ENCODE data around the gene ZNF569. TPM values are rescaled to one million over a fixed set of nuclear protein-coding genes. Genes with fewer than 3 reads are reported as not detected.
"Not testable (repeated sequence)": the region's sequence is repeated elsewhere in the genome, so short reads cannot be mapped to it uniquely, and the experiment has no call there.

Gene ZNF569
- total RNA-seq, 1 experiment from 2014 or later = 3.9 TPM

GRCh38 chr19:37370880-37371661 lies 96.2 kb downstream of the ZNF569 start, which contains the start of gene ZNF527:
ZNF527 (plus strand) TSS chr19:37371099; CDS start chr19:37374199, 3,100 bp downstream.
- intact Hi-C loops (cut with micrococcal nuclease) = no loop called here
- peak; percentile 95 for DNase-seq (ENCODE audit: unreplicated experiment)
- Mint-ChIP-seq H3K9me3 (ENCODE audit: unreplicated experiment) (peaks cover 7% of the 10 kb centered on the region), H3K4me3 (ENCODE audit: unreplicated experiment) (peak within 1 kb of the TSS; percentile 84), H3K27ac (ENCODE audit: low read depth, unreplicated experiment) (peak within 1 kb of the TSS; percentile 88), H3K27me3 (ENCODE audit: insufficient read depth, unreplicated experiment) (no peaks in the 10 kb centered on the region), H3K36me3 (ENCODE audit: insufficient read depth, unreplicated experiment) (peaks cover 4% of the 10 kb centered on the region), H3K4me1 (ENCODE audit: insufficient read depth, unreplicated experiment) (peaks cover 16% of the 10 kb centered on the region)
- ChIA-PET POLR2A (interaction anchor here (0.7 to 2.4 kb wide), 20 partner anchors 10 to 952 kb away, joined by 3 to 24 read pairs (median 4); partner anchors contain the start of genes ZFP30, ZNF420, ZNF529 and ZNF540), CTCF (interaction anchor here (0.6 to 1.1 kb wide), 3 partner anchors 13 to 521 kb away, joined by 3 read pairs; partner anchors contain the start of gene ZNF345)
- TF ChIP-seq CTCF (IDR thresholded peaks at IDR 0.05; ENCODE audit: unreplicated experiment) = no peak
- TSS peak; percentile 53 for BruUV-seq (replicated peaks)

GRCh38 chr19:37370386-37370879 lies 96.8 kb downstream of the ZNF569 start:
- H3K27me3 Mint-ChIP-seq (ENCODE audit: insufficient read depth, unreplicated experiment); BruUV-seq (replicated peaks); DNase-seq (ENCODE audit: unreplicated experiment); H3K36me3 Mint-ChIP-seq (ENCODE audit: insufficient read depth, unreplicated experiment); intact Hi-C loops (cut with micrococcal nuclease): not testable (repeated sequence)
- peaks cover 14% of the 10 kb centered on the region for H3K9me3 Mint-ChIP-seq (ENCODE audit: unreplicated experiment)
- peak overlapping the region; percentile 84 for H3K4me3 Mint-ChIP-seq (ENCODE audit: unreplicated experiment)
- peaks cover 16% of the 10 kb centered on the region for H3K4me1 Mint-ChIP-seq (ENCODE audit: insufficient read depth, unreplicated experiment)
- ChIA-PET POLR2A (interaction anchor here (0.7 to 2.4 kb wide), 18 partner anchors 9 to 952 kb away, joined by 3 to 24 read pairs (median 4); partner anchors contain the start of genes ZFP30, ZNF420, ZNF529 and ZNF540), CTCF (interaction anchor here (0.6 to 1.1 kb wide), 4 partner anchors 12 to 520 kb away, joined by 3 read pairs; partner anchors contain the start of gene ZNF345)
- H3K27ac Mint-ChIP-seq (ENCODE audit: low read depth, unreplicated experiment) = peak overlapping the region; percentile 88

GRCh38 chr19:37362733-37363132 lies 104.5 kb downstream of the ZNF569 start:
- TSS peak; percentile 20 for BruUV-seq (replicated peaks)
- POLR2A ChIA-PET = interaction anchor here (3.8 kb wide), 1 partner anchor 8 kb away, joined by 24 read pairs; the partner anchor contains the start of gene ZNF527
- no peak overlapping the region for H3K4me3 Mint-ChIP-seq (ENCODE audit: unreplicated experiment)
- no peak for DNase-seq (ENCODE audit: unreplicated experiment)
- no peaks in the 10 kb centered on the region for H3K27me3 Mint-ChIP-seq (ENCODE audit: insufficient read depth, unreplicated experiment)
- H3K9me3 Mint-ChIP-seq (ENCODE audit: unreplicated experiment) = peaks cover 46% of the 10 kb centered on the region
- H3K4me1 Mint-ChIP-seq (ENCODE audit: insufficient read depth, unreplicated experiment) = no peaks in the 10 kb centered on the region
- TF ChIP-seq CTCF (IDR thresholded peaks at IDR 0.05; ENCODE audit: unreplicated experiment) = no peak
- CTCF ChIA-PET = interaction anchor here (0.6 kb wide), 1 partner anchor 457 kb away, joined by 3 read pairs; no protein-coding TSS in a partner anchor
- no peak overlapping the region for H3K27ac Mint-ChIP-seq (ENCODE audit: low read depth, unreplicated experiment)
- peaks cover 73% of the 10 kb centered on the region for H3K36me3 Mint-ChIP-seq (ENCODE audit: insufficient read depth, unreplicated experiment)
- intact Hi-C loops (cut with micrococcal nuclease) = no loop called here

DNA sequence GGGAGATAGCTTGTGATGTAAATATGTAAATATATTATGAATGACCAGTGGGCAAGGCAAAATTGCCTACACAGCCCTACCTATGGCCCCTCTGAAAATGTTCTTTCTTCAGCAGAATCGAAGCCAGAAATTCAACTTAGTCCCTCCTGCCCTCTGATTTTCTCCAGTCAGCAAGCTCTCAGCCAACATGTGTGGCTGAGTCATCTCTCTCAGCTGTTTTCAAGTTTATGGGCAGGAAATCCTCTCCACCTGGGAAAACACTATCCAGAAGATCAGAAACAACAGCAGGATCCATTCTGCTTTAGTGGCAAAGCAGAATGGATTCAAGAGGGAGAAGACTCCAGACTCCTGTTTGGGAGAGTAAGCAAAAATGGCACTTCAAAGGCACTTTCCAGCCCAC lies 105.2 kb downstream of the ZNF569 start:
- peaks cover 51% of the 10 kb centered on the region for H3K9me3 Mint-ChIP-seq (ENCODE audit: unreplicated experiment)
- no peak overlapping the region for H3K4me3 Mint-ChIP-seq (ENCODE audit: unreplicated experiment)
- no peaks in the 10 kb centered on the region for H3K27me3 Mint-ChIP-seq (ENCODE audit: insufficient read depth, unreplicated experiment)
- H3K36me3 Mint-ChIP-seq (ENCODE audit: insufficient read depth, unreplicated experiment) = peaks cover 80% of the 10 kb centered on the region
- BruUV-seq (replicated peaks) = no TSS peak
- H3K4me1 Mint-ChIP-seq (ENCODE audit: insufficient read depth, unreplicated experiment) = no peaks in the 10 kb centered on the region
- POLR2A ChIA-PET = interaction anchor here (3.8 kb wide), 1 partner anchor 8 kb away, joined by 24 read pairs; the partner anchor contains the start of gene ZNF527
- DNase-seq (ENCODE audit: unreplicated experiment) = no peak
- no peak for TF ChIP-seq CTCF (IDR thresholded peaks at IDR 0.05; ENCODE audit: unreplicated experiment)
- CTCF ChIA-PET = no interaction called here
- intact Hi-C loops (cut with micrococcal nuclease) = no loop called here
- H3K27ac Mint-ChIP-seq (ENCODE audit: low read depth, unreplicated experiment) = no peak overlapping the region

Other genes with a start within 250 kb of the ZNF569 start
- 7.4 and 9.2 TPM in 2 replicates for gene ZNF383, start 249.2 kb downstream of the ZNF569 start, total RNA-seq (2022)
- gene ZNF527, start 96.3 kb downstream of the ZNF569 start, total RNA-seq (2022) = 4.3 and 5.0 TPM in 2 replicates
- 0.96 and 1.4 TPM in 2 replicates for gene ZNF570, start 1.9 kb upstream of the ZNF569 start, total RNA-seq (2022)
- gene ZNF793, start 39.5 kb upstream of the ZNF569 start, total RNA-seq (2022) = not detected in 2 replicates
- 4.2 and 6.3 TPM in 2 replicates for gene ZNF571, start 127.3 kb upstream of the ZNF569 start, total RNA-seq (2022)
- 1.1 TPM in 2 replicates for gene ZNF540, start 127.4 kb upstream of the ZNF569 start, total RNA-seq (2022)
- gene ZFP30, start 188.0 kb upstream of the ZNF569 start, total RNA-seq (2022) = 8.1 and 12.2 TPM in 2 replicates